Brain microvascular endothelial cell (primary cell): Measurements from ENCODE around the gene CA10.

Experiments
- DNase-seq: peaks from one replicate; pipeline ENCODE4 v3.0.0-alpha.2; 2020
- H3K27ac ChIP-seq: fragments of 250-450 bp; sonication (Bioruptor Pico); 2 replicates; pipeline ENCODE4 v1.5.1; 2020; ENCODE audit warnings: mild to moderate bottlenecking, moderate library complexity
- H3K27me3 ChIP-seq: fragments of 250-450 bp; sonication (Bioruptor Pico); replicated peaks from 2 replicates; pipeline ENCODE4 v1.5.1; 2020; ENCODE audit warnings: mild to moderate bottlenecking
- H3K36me3 ChIP-seq: fragments of 250-450 bp; sonication (Bioruptor Pico); replicated peaks from 2 replicates; pipeline ENCODE4 v1.5.1; 2020; ENCODE audit warnings: mild to moderate bottlenecking
- H3K4me3 ChIP-seq: 2 replicates; pipeline ENCODE4 v1.5.1; 2011; ENCODE audit warnings: low read depth, mild to moderate bottlenecking, control low read depth, low read length, moderate library complexity
- in situ Hi-C: cut with HindIII; loops from 2 replicates; pipeline ENCODE4 v1.10.0; 2017; ENCODE audit warnings: low sequenced_read_pairs, low pct_ligation_motif_present
- TF ChIP-seq, protein P1 (sequence below): IDR thresholded peaks from 2 replicates; pipeline ENCODE4 v1.5.1; 2011; ENCODE audit warnings: low read depth, mild to moderate bottlenecking, moderate library complexity, low read length, control low read depth, inconsistent platforms; ENCODE audit errors: missing control alignments

CA10 gene

DNA sequence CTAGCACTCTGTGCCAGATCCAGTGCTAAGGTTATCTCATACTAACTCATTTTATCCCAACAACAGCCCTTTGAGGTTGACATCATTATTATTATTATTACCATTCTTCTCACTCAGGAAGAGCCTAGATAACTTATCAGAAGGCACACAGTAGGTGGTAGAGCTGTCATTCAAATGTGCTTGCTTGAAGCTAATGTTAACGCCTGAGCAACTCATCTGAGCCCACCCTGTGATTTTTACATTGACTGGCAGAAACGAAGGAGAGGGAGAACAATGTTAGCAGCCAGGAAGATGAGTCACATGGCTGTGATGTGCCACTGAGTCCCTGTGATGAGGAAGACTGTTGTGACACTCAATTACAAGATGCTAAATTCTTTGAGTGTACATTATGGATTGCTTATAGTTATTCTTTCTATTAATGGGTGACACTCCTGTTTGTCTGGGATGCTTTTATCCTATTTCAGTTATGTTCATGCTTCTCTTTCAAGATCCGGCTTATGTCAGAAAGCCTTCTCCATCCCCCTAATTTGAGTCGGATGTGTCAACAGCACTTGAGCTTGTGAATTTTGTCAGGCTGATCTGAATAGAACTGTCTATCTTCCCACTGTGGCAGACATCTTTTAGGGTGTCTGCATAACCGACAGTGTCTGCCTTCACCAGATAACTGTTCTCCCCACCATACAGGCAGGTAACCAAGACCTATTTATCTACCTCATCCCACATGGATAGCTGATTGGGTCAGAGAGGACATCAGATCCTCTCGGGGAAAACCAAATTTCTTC lies 426.4 kb downstream of the CA10 start:
- H3K36me3 ChIP-seq: no peaks in the 10 kb centered on the region
- TF ChIP-seq, protein P1, sequence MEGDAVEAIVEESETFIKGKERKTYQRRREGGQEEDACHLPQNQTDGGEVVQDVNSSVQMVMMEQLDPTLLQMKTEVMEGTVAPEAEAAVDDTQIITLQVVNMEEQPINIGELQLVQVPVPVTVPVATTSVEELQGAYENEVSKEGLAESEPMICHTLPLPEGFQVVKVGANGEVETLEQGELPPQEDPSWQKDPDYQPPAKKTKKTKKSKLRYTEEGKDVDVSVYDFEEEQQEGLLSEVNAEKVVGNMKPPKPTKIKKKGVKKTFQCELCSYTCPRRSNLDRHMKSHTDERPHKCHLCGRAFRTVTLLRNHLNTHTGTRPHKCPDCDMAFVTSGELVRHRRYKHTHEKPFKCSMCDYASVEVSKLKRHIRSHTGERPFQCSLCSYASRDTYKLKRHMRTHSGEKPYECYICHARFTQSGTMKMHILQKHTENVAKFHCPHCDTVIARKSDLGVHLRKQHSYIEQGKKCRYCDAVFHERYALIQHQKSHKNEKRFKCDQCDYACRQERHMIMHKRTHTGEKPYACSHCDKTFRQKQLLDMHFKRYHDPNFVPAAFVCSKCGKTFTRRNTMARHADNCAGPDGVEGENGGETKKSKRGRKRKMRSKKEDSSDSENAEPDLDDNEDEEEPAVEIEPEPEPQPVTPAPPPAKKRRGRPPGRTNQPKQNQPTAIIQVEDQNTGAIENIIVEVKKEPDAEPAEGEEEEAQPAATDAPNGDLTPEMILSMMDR: no peak
- H3K27me3 ChIP-seq: no peaks in the 10 kb centered on the region
- no peak for DNase-seq
- in situ Hi-C loops: no loop called here
- no peak overlapping the region for H3K4me3 ChIP-seq
- no peak overlapping the region for H3K27ac ChIP-seq

DNA sequence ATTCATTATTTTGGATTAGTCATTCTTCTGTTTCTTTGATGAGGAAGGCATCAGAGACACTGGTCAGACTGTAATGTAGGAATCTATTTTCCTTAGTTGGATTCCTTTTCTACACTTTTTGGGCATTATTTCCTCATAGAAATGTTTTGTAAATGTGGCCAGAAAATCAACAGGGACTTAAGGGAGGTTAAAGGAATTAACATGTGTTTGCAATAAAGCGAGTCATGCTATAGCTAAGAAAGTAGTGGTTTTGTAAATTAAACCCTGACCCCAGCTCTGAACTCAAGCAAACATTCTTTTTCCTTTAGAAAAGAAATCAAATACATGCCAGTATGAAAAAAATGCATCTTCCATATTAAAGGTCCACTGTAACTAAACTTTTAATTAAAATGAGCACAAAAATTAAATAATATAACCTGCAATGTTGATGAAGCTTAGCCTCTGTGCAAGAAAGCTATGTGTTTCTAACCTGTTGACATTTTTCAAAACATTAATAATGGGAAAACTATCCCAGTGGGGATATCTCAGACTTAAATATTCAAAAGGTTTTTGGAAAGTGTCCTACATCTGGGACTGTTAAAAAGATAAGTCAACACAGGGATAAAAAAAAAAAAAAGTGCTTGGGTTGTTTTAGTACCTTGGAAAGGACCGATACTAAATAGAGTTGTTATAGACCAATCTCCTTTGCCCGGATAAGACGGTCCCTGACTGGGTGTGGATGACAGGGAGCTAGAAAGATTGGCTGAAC lies 428.0 kb downstream of the CA10 start:
- in situ Hi-C loops: no loop called here

DNA sequence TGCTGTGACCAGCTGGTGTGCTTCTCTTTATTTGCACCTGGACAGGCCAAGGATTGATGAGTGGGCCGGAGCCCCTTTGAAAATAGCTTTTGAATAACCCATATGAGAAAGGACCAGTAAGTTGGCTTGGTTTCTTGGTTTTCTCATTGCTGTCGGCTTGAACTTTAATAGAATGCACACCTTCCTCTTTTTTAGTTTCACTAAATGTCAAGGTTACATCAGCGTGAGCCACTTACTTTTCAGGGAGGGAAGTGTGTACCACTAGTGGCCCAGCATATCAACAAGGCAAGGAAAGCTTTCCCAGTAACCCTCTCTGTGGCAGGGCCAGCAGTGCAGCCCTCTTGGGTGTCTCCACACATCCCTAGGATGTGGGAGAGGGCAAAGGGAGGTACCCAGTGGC lies 433.3 kb downstream of the CA10 start:
- no peak overlapping the region for H3K27ac ChIP-seq
- in situ Hi-C loops: no loop called here
- H3K4me3 ChIP-seq: no peak overlapping the region
- TF ChIP-seq, protein P1: no peak
- no peaks in the 10 kb centered on the region for H3K27me3 ChIP-seq
- no peak for DNase-seq
- no peaks in the 10 kb centered on the region for H3K36me3 ChIP-seq

More for the DNA sequence above, 428.0 kb downstream of the CA10 start:
- DNase-seq: no peak
- H3K4me3 ChIP-seq: no peak overlapping the region
- no peak overlapping the region for H3K27ac ChIP-seq
- H3K36me3 ChIP-seq: no peaks in the 10 kb centered on the region
- no peaks in the 10 kb centered on the region for H3K27me3 ChIP-seq
- TF ChIP-seq, protein P1: no peak

DNA sequence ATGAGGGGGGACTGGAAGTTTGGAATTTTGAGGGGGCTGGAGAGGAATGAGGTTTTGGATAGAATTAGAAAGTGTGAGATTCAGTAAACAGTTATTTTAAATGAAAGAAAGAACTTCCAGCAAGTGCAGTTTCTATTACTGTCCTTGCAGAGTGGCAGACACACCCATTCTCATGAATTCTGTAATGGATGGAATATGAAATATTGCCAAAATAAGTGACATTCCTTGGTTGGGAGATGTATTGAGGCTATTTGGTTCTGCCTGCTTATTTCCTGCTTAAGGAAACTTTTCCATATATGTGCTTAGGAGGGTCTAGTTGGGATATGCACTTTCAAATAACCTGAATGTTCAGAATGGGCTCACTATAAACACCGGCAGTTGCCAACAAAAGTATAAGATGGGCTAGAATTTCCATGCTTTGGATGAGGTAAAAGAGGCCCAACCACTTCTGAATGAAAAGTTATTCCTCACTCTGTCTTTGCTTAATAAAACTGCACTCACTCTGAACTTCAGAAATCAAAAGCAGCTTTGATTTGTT lies 434.4 kb downstream of the CA10 start:
- no peak for DNase-seq
- H3K27me3 ChIP-seq: no peaks in the 10 kb centered on the region
- no peak overlapping the region for H3K27ac ChIP-seq
- no peaks in the 10 kb centered on the region for H3K36me3 ChIP-seq
- TF ChIP-seq, protein P1: no peak
- no peak overlapping the region for H3K4me3 ChIP-seq
- in situ Hi-C loops: no loop called here

DNA sequence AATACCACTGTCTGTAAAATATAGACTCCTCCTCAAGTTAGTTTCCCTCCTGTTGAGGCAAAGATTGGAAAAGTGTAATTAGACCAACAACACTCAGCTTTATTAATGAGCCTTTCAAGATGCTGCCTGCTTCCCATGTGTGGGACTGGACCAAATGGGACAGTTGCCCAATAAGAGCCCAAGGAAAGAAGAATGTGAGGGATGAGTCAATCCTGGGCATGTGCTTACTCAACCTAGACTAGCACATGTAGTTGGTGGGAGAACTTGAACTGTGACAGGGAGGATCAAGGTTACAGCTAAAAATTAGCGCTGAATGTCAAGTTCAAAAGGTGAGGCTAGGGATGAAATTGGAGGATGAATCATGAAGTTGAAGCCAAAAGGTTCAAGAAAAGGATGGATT lies 435.5 kb downstream of the CA10 start:
- Histone ChIP-seq H3K4me3 (no peak overlapping the region), H3K27ac (no peak overlapping the region), H3K27me3 (no peaks in the 10 kb centered on the region), H3K36me3 (no peaks in the 10 kb centered on the region)
- TF ChIP-seq, protein P1: no peak
- in situ Hi-C loops: no loop called here
- no peak for DNase-seq
